Astrocyte (in vitro differentiated cells and primary cell): ENCODE results near the gene AK5.

Experiments used
- CTCF ChIP-seq: IDR thresholded peaks from 2 replicates; pipeline ENCODE4 v1.5.1; 2011; ENCODE audit warnings: low read depth, mild to moderate bottlenecking, inconsistent platforms, low read length, moderate library complexity; ENCODE audit not compliant: insufficient read depth
- EZH2 ChIP-seq: IDR thresholded peaks from 2 replicates; pipeline ENCODE4 v1.6.1; 2012; ENCODE audit warnings: mild to moderate bottlenecking, low read length, inconsistent platforms; ENCODE audit not compliant: insufficient read depth

- no peak for TF ChIP-seq CTCF
- TF ChIP-seq EZH2: no peak
These were observed 259.3 kb downstream of the AK5 start for GRCh38 chr1:77541162-77541545.
